GM12878 (cell line): Measurements from ENCODE around the gene HSPA12A. TPM values are rescaled to one million over a fixed set of nuclear protein-coding genes. Genes with fewer than 3 reads are reported as not detected.

Experiments used
- ATAC-seq: fragments of 200-7000 bp; cut with Tn5 transposase; 3 replicates; pipeline ENCODE4 v1.9.1; 2020; ENCODE audit warnings: mild to moderate bottlenecking, moderate library complexity
- BruUV-seq: library from RNA; stranded (reverse); fragments of 400-500 nt; replicated peaks from 2 replicates; lab custom pipeline; 2021; lab: Mats Ljungman, UMichigan
- CTCF ChIA-PET: fragments of 300-600 bp; sonication (Branson Sonifier 250); formaldehyde crosslinking; extraction: SDS; loops from one replicate; lab custom pipeline; 2021; ENCODE audit warnings: inconsistent platforms; lab: Yijun Ruan, JAX
- POLR2A ChIA-PET: fragments of 350-600 bp; formaldehyde crosslinking; extraction: SDS; loops from one replicate; lab custom pipeline; 2021; ENCODE audit warnings: inconsistent platforms; lab: Charles Lee
- RAD21 ChIA-PET: fragments of 300-600 bp; sonication (Branson Sonifier 250); formaldehyde crosslinking; loops from one replicate; lab custom pipeline; 2023; ENCODE audit warnings: antibody characterized with exemption; ENCODE audit not compliant: unreplicated experiment; lab: Charles Lee
- SMC1A ChIA-PET: fragments of 300-600 bp; sonication (Branson Sonifier 250); formaldehyde crosslinking; loops from one replicate; lab custom pipeline; 2023; ENCODE audit not compliant: unreplicated experiment, uncharacterized antibody; lab: Charles Lee
- DNase-seq: peaks from one replicate; pipeline ENCODE4 v3.0.0-alpha.2; 2011; ENCODE audit warnings: low read depth, low spot score
- FAIRE-seq: peaks from 3 replicates; lab custom pipeline; 2011; peaks lifted over from hg19 to GRCh38; lab: Jason Lieb, UNC
- H2AFZ ChIP-seq: 2 replicates; pipeline ENCODE4 v1.6.0; 2011; ENCODE audit warnings: low read depth, low read length, control low read depth; ENCODE audit not compliant: control insufficient read depth
- H3K27ac ChIP-seq: 2 replicates; pipeline ENCODE4 v1.5.1; 2011; ENCODE audit warnings: control low read depth; ENCODE audit not compliant: control insufficient read depth, insufficient read depth
- H3K27me3 ChIP-seq, 2 experiments: replicated peaks in 1 of 2; 2 replicates each; pipeline versions ENCODE4 v1.6.0 to v1.6.1; 2011; ENCODE audit warnings: low read length in 1 of 2; ENCODE audit not compliant: control insufficient read depth in 2 of 2, insufficient read depth in 2 of 2
- H3K36me3 ChIP-seq, 2 experiments: 2 replicates each; pipeline ENCODE4 v1.5.1; 2011; ENCODE audit warnings: low read length in 1 of 2; ENCODE audit not compliant: control insufficient read depth in 2 of 2, insufficient read depth in 2 of 2
- H3K4me1 ChIP-seq: 2 replicates; pipeline ENCODE4 v1.6.1; 2011; ENCODE audit warnings: mild to moderate bottlenecking, low read length, moderate library complexity, mixed read lengths; ENCODE audit not compliant: control insufficient read depth, insufficient read depth
- H3K4me2 ChIP-seq: 2 replicates; pipeline ENCODE4 v1.6.0; 2011; ENCODE audit warnings: control low read depth; ENCODE audit not compliant: control insufficient read depth, insufficient read depth
- H3K4me3 ChIP-seq: fragments of 200-600 bp; sonication (generic); 2 replicates; pipeline ENCODE4 v1.5.1; 2016
- H3K79me2 ChIP-seq: 2 replicates; pipeline ENCODE4 v1.6.0; 2011; ENCODE audit warnings: low read length; ENCODE audit not compliant: control insufficient read depth, insufficient read depth
- H3K9ac ChIP-seq: 2 replicates; pipeline ENCODE4 v1.8.0; 2011; ENCODE audit warnings: low read length, control low read depth, mixed read lengths; ENCODE audit not compliant: control insufficient read depth, insufficient read depth
- H3K9me3 ChIP-seq: replicated peaks from 3 replicates; pipeline ENCODE4 v1.5.1; 2011; ENCODE audit warnings: mild to moderate bottlenecking, low read length; ENCODE audit not compliant: control insufficient read depth, insufficient read depth
- H4K20me1 ChIP-seq: 2 replicates; pipeline ENCODE4 v1.6.0; 2011; ENCODE audit not compliant: control insufficient read depth, insufficient read depth
- BRCA1 ChIP-seq: IDR thresholded peaks from 2 replicates; pipeline ENCODE4 v1.6.1; 2011; ENCODE audit warnings: low read depth, low read length, improper control_type of control experiment
- CREM ChIP-seq: IDR thresholded peaks from 2 replicates; pipeline ENCODE4 v1.6.1; 2014; ENCODE audit warnings: antibody characterized with exemption, low read depth
- FOXM1 ChIP-seq: IDR thresholded peaks from 2 replicates; pipeline ENCODE4 v1.6.1; 2012; ENCODE audit warnings: low read depth, mild to moderate bottlenecking, inconsistent platforms, low read length, moderate library complexity
- GATAD2B ChIP-seq: fragments of 450-650 bp; conservative IDR thresholded peaks from 2 replicates; pipeline ENCODE4 v1.6.1; 2017; ENCODE audit warnings: low read depth, mild to moderate bottlenecking, moderate library complexity
- HDAC6 ChIP-seq: fragments of 200-600 bp; sonication (generic); IDR thresholded peaks from one replicate; pipeline ENCODE4 v1.8.0; 2017; ENCODE audit warnings: antibody characterized with exemption; ENCODE audit not compliant: unreplicated experiment
- HDGF ChIP-seq: fragments of 450-650 bp; IDR thresholded peaks from 2 replicates; pipeline ENCODE4 v1.6.1; 2016; ENCODE audit warnings: antibody characterized with exemption
- TAF1 ChIP-seq: IDR thresholded peaks from 2 replicates; pipeline ENCODE4 v1.6.1; 2011; ENCODE audit warnings: mild to moderate bottlenecking, low read depth, low read length, borderline replicate concordance
- WGBS: methylation state at CpG from one replicate; pipeline ENCODE4 v1.1.6; 2016; ENCODE audit warnings: low lambda C conversion rate; ENCODE audit not compliant: insufficient replicate concordance, insufficient coverage; ENCODE audit errors: missing lambda C conversion rate; 5-methylcytosine and 5-hydroxymethylcytosine counted together
- in situ Hi-C: fragments of 300-500 bp; cut with MboI; formaldehyde crosslinking; loops from 9 replicates; pipeline ENCODE4 v1.14.3; 2018; ENCODE audit warnings: mixed read lengths
- intact Hi-C: fragments of 100-400 bp; cut with micrococcal nuclease; formaldehyde crosslinking; loops from one replicate; pipeline ENCODE4 v1.14.2; 2022; ENCODE audit not compliant: unreplicated experiment
- polyA plus RNA-seq, 11 experiments: library from polyadenylated mRNA; depleted of rRNA in 4 of 11; unstranded in 6 of 11; stranded (reverse) in 5 of 11; fragments of >200 nt; fragmentation: Nextera tagmentation in 4 of 11; fragmentation: Illumina TruSeq in 1 of 11; extraction: Ambion mirVana in 4 of 11; extraction: Trizol in 1 of 11; gene quantifications; 1 replicate in 1 of 11; 2 replicates in 10 of 11; pipeline versions ENCODE4 v1.2.1 to v1.2.3, GENCODE V29; 2011 to 2016; ENCODE audit warnings: inconsistent platforms in 2 of 11, missing spikeins in 2 of 11, low read depth in 1 of 11
- total RNA-seq, 4 experiments: library from RNA; depleted of rRNA in 3 of 4; stranded (reverse); fragments of >200 nt in 3 of 4; fragmentation: Illumina TruSeq in 1 of 4; extraction: Trizol in 1 of 4; gene quantifications; 2 replicates each; pipeline versions ENCODE4 v1.2.1 to v1.2.3, GENCODE V29; 2013 to 2021
- TF ChIP-seq, protein P1 (sequence below): IDR thresholded peaks from 2 replicates; pipeline ENCODE4 v1.6.1; 2011; ENCODE audit warnings: borderline replicate concordance, low read depth, mild to moderate bottlenecking, moderate library complexity, mixed read lengths, low read length; ENCODE audit not compliant: insufficient read depth; ENCODE audit errors: extremely low read length
- TF ChIP-seq, protein P2 (sequence below): fragments of 450-650 bp; IDR thresholded peaks from 2 replicates; pipeline ENCODE4 v1.6.1; 2018; ENCODE audit warnings: mild to moderate bottlenecking, low read depth, moderate library complexity; ENCODE audit not compliant: partially characterized antibody
- TF ChIP-seq, protein P3 (sequence below): fragments of 450-650 bp; IDR thresholded peaks from 2 replicates; pipeline ENCODE4 v1.6.1; 2017; ENCODE audit warnings: mild to moderate bottlenecking
- TF ChIP-seq, protein P4 (sequence below): IDR thresholded peaks from 2 replicates; pipeline ENCODE4 v1.6.1; 2011; ENCODE audit warnings: mild to moderate bottlenecking, low read depth, low read length, moderate library complexity; ENCODE audit not compliant: insufficient replicate concordance
- TF ChIP-seq, protein P5 (sequence below), 3 experiments: IDR thresholded peaks in 2 of 3; conservative IDR thresholded peaks in 1 of 3; 2 replicates each; pipeline ENCODE4 v1.5.1; 2011; ENCODE audit warnings: low read depth in 3 of 3, low read length in 3 of 3, mild to moderate bottlenecking in 3 of 3, control low read depth in 2 of 3, moderate library complexity in 2 of 3, inconsistent platforms in 1 of 3, mixed read lengths in 1 of 3; ENCODE audit not compliant: control insufficient read depth in 2 of 3, insufficient read depth in 1 of 3; ENCODE audit errors: extremely low read depth in 1 of 3

HSPA12A gene
- total and polyA plus RNA-seq, 10 of the 15 experiments (the other 5 are each of a cell fraction or from before 2014, with no cell fraction given), result 0.90 to 20.2 (median 2.8) TPM

DNA sequence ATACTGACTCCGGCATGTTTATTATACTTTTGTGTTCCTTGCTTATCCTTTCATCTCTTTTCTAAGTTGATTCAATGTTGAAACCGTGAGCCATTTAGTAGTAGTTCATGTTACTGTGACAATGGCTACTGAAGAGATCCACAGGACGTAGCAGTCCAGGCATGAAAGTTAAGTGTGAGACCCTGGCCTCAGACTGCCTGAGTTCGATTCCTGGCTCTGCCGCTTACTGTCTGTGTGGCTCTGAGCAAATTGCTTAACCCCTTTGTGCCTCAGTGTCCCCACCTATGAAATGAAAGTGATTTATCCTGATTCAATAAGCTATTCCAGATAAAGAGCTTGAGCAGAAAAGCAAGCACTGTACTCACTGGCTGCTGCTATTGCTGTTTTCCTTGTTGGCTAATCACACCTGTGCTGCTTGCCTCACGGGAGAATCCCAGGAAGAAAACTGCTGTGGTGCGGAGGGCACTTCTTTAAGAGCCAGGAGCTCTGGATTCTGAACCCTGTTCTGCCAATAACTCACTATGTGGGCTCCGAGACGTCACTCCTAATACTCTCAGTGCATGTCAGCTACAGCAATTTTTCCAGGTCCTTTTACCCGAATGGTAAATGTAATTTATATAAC is 83.2 kb downstream of the HSPA12A start (continued):
- TF ChIP-seq, protein P1, sequence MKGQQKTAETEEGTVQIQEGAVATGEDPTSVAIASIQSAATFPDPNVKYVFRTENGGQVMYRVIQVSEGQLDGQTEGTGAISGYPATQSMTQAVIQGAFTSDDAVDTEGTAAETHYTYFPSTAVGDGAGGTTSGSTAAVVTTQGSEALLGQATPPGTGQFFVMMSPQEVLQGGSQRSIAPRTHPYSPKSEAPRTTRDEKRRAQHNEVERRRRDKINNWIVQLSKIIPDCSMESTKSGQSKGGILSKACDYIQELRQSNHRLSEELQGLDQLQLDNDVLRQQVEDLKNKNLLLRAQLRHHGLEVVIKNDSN, result no peak
- TF ChIP-seq HDAC6 (no peak), FOXM1 (no peak)
- TF ChIP-seq, protein P2, sequence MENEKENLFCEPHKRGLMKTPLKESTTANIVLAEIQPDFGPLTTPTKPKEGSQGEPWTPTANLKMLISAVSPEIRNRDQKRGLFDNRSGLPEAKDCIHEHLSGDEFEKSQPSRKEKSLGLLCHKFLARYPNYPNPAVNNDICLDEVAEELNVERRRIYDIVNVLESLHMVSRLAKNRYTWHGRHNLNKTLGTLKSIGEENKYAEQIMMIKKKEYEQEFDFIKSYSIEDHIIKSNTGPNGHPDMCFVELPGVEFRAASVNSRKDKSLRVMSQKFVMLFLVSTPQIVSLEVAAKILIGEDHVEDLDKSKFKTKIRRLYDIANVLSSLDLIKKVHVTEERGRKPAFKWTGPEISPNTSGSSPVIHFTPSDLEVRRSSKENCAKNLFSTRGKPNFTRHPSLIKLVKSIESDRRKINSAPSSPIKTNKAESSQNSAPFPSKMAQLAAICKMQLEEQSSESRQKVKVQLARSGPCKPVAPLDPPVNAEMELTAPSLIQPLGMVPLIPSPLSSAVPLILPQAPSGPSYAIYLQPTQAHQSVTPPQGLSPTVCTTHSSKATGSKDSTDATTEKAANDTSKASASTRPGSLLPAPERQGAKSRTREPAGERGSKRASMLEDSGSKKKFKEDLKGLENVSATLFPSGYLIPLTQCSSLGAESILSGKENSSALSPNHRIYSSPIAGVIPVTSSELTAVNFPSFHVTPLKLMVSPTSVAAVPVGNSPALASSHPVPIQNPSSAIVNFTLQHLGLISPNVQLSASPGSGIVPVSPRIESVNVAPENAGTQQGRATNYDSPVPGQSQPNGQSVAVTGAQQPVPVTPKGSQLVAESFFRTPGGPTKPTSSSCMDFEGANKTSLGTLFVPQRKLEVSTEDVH, result no peak

DNA sequence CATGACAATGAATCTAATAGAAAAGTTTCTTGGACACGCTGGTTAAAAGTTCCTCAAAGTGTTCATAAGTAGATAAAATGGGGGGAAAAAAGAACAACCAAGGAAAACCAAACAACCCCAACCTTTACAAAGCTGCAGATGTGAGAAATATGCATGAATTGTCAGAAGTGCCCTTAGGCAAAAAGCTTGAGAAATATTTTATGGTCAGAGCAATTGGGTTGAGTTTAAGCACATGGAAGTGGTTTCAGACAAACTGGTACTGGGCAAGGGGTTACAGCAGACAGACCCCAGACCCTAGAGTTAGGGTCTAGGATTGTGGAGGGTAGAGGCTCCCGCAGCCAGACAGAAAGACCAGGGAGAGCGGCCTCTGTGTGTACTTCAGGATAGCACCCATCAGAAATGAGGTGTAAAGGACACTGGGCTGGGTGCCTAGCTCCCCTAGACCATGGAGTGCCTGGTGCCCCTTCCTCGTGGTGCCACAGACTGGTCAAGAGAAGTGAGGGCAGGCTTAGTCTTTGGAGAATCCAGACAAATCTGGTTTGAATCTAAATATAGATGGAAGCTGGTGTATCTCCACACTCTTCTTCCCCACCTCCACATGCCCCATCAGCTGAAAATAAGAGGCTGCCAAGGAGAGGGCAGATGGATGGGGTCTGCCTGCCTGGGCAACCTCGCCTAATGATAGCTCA is 84.4 kb downstream of the HSPA12A start:
- H3K79me2 ChIP-seq, result no peaks in the 10 kb centered on the region
- POLR2A ChIA-PET, result no interaction called here
- DNase-seq (no peak), FAIRE-seq (no peak), ATAC-seq (no peak)
- CTCF ChIA-PET, result no interaction called here
- H3K27ac ChIP-seq, result no peak overlapping the region
- H3K27me3 ChIP-seq, result no peaks in the 10 kb centered on the region
- no TSS peak for BruUV-seq
- intact Hi-C loops (no loop called here), in situ Hi-C loops (no loop called here)
- H3K4me2 ChIP-seq, result no peak overlapping the region
- H3K4me1 ChIP-seq, result no peaks in the 10 kb centered on the region
- H3K9me3 ChIP-seq, result no peaks in the 10 kb centered on the region
- H3K4me3 ChIP-seq, result no peak overlapping the region
- H2AFZ ChIP-seq, result no peak overlapping the region
- no peak overlapping the region for H3K9ac ChIP-seq
- no peaks in the 10 kb centered on the region for H3K36me3 ChIP-seq
- WGBS, result 18% methylated on average over 5 of the region's 5 CpGs
- SMC1A ChIA-PET, result no interaction called here
- H4K20me1 ChIP-seq, result no peaks in the 10 kb centered on the region
- RAD21 ChIA-PET, result no interaction called here
- no peak for TF ChIP-seq HDGF
- no peak for TF ChIP-seq BRCA1
- TF ChIP-seq, protein P3, sequence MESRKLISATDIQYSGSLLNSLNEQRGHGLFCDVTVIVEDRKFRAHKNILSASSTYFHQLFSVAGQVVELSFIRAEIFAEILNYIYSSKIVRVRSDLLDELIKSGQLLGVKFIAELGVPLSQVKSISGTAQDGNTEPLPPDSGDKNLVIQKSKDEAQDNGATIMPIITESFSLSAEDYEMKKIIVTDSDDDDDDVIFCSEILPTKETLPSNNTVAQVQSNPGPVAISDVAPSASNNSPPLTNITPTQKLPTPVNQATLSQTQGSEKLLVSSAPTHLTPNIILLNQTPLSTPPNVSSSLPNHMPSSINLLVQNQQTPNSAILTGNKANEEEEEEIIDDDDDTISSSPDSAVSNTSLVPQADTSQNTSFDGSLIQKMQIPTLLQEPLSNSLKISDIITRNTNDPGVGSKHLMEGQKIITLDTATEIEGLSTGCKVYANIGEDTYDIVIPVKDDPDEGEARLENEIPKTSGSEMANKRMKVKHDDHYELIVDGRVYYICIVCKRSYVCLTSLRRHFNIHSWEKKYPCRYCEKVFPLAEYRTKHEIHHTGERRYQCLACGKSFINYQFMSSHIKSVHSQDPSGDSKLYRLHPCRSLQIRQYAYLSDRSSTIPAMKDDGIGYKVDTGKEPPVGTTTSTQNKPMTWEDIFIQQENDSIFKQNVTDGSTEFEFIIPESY, result no peak
- no peak for TF ChIP-seq CREM
- TF ChIP-seq TAF1, result no peak
- TF ChIP-seq, protein P4, sequence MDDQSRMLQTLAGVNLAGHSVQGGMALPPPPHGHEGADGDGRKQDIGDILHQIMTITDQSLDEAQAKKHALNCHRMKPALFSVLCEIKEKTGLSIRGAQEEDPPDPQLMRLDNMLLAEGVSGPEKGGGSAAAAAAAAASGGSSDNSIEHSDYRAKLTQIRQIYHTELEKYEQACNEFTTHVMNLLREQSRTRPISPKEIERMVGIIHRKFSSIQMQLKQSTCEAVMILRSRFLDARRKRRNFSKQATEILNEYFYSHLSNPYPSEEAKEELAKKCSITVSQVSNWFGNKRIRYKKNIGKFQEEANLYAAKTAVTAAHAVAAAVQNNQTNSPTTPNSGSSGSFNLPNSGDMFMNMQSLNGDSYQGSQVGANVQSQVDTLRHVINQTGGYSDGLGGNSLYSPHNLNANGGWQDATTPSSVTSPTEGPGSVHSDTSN, result no peak
- TF ChIP-seq GATAD2B, result no peak
- TF ChIP-seq, protein P5, sequence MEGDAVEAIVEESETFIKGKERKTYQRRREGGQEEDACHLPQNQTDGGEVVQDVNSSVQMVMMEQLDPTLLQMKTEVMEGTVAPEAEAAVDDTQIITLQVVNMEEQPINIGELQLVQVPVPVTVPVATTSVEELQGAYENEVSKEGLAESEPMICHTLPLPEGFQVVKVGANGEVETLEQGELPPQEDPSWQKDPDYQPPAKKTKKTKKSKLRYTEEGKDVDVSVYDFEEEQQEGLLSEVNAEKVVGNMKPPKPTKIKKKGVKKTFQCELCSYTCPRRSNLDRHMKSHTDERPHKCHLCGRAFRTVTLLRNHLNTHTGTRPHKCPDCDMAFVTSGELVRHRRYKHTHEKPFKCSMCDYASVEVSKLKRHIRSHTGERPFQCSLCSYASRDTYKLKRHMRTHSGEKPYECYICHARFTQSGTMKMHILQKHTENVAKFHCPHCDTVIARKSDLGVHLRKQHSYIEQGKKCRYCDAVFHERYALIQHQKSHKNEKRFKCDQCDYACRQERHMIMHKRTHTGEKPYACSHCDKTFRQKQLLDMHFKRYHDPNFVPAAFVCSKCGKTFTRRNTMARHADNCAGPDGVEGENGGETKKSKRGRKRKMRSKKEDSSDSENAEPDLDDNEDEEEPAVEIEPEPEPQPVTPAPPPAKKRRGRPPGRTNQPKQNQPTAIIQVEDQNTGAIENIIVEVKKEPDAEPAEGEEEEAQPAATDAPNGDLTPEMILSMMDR (IDR thresholded peaks at IDR 0.05 in 2 of 3, conservative IDR thresholded peaks at IDR 0.05 in 1 of 3; ENCODE audit: control insufficient read depth in 2 of 3, extremely low read depth in 1 of 3, insufficient read depth in 1 of 3, low read depth in 3 of 3, low read length in 3 of 3), result no peak
